ENCODE data around the gene NFIA.

Gene NFIA

DNA sequence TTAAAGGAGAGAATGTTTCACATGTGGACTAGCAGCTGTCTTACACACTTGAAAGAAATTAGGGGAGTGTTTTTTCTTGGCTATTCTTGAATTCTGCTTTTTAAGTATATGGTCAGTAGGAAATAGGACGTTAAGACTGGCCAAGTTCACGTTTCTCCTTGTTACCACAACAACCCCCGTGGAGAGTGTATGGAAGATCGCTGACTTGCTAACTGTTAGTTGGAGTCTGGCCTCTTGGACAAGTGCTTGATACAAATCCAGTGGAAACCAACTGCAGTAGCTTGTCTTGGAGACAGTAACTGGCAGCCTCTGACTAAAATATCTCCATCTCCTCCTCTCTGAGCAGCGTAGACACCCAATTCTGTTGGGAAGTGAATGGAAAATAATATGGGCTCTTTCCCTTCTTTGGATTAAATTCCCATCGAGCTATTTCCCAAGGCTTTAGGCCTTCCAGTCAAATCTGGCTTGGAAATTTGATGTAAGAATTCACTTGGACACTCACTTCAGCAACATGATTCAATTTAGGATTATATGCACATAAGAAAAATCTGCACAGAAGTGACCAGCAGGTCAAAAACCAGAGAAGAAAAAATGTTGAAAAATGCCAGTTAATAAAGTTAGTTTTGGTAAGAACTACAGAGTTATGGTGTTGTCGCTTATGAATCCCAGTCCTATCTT lies 3.6 kb upstream of the NFIA start:
- peak overlapping the region in 1 of 2 experiments; percentile 85 for H3K4me3 ChIP-seq (ENCODE audit: insufficient read depth in 1 of 2, low read depth in 1 of 2, low read length in 2 of 2)
- no peaks in the 10 kb centered on the region for H3K27me3 ChIP-seq (ENCODE audit: control insufficient read depth in 1 of 2, insufficient read depth in 1 of 2, low read length in 2 of 2)
- H3K14ac ChIP-seq (ENCODE audit: low read length in 2 of 2), result no peak overlapping the region
- no peak overlapping the region for H2AFZ ChIP-seq (ENCODE audit: low read depth, low read length)
- H3K9me3 ChIP-seq (ENCODE audit: control insufficient read depth, low read length), result no peaks in the 10 kb centered on the region
- H3K4me2 ChIP-seq (ENCODE audit: low read length, poor library complexity, severe bottlenecking), result no peak overlapping the region
- H2BK5ac ChIP-seq (ENCODE audit: low read depth, low read length, poor library complexity, severe bottlenecking), result no peak overlapping the region
- no peak overlapping the region for H2AK5ac ChIP-seq (ENCODE audit: low read length, severe bottlenecking)
- peak overlapping the region; percentile 96 for H3K9ac ChIP-seq (ENCODE audit: low read length)
- 19% methylated on average over 4 of the region's 7 CpGs for WGBS
- no peak overlapping the region for H2BK12ac ChIP-seq (ENCODE audit: low read length in 2 of 2)
- no peak overlapping the region for H3K4ac ChIP-seq (ENCODE audit: low read depth in 1 of 2, low read length in 2 of 2)
- H3K23ac ChIP-seq (ENCODE audit: low read length in 2 of 2), result no peak overlapping the region
- H3K27ac ChIP-seq (ENCODE audit: low read length, poor library complexity, severe bottlenecking), result peak overlapping the region; percentile 69
- no peak overlapping the region for H3K18ac ChIP-seq (ENCODE audit: low read depth in 1 of 2, low read length in 2 of 2)
- no peak overlapping the region for H4K91ac ChIP-seq (ENCODE audit: low read length)
- peak; percentile 54 for DNase-seq
- no peaks in the 10 kb centered on the region for H3K36me3 ChIP-seq (ENCODE audit: control insufficient read depth in 1 of 2, insufficient read depth in 2 of 2, low read depth in 1 of 2, low read length in 2 of 2)
- H3K4me1 ChIP-seq (ENCODE audit: control insufficient read depth, insufficient read depth, low read depth, low read length), result no peaks in the 10 kb centered on the region
- H4K8ac ChIP-seq (ENCODE audit: low read length), result no peak overlapping the region
- H2BK120ac ChIP-seq (ENCODE audit: low read depth, low read length), result peak overlapping the region; percentile 15
- H3K79me1 ChIP-seq (replicated peaks; ENCODE audit: low read length, poor library complexity, severe bottlenecking), result peaks cover 4% of the 10 kb centered on the region
- peak overlapping the region; percentile 68 for H2BK15ac ChIP-seq (ENCODE audit: low read depth, poor library complexity, severe bottlenecking)

DNA sequence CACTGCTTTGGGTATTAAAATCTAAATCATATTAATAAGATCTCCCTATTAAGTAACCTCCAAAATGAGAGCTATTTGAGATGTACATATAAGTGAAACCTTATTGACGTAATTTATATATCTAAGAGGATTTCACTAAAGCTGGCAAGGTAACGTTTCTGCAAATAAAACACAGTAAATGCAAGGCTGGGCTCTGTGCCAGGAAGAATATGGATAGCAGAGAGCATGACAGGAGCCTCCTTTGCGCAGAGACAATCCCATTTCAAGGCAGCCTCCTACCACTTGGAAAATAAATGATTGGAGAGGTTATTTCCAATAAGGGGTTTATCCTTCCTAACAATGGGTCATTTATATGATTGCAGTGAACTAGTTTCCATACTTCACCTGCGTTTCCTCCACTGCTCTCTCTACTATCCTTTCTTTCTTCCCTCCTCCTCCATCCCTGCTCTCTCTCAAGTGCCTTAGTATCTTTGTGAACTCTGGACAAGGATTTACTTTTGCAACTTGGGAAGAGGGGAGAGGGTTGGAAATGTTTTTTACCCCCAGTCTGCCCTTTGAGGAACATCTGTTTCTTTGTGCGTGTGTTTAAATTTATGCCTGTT lies 3.0 kb upstream of the NFIA start:
- Histone ChIP-seq H3K4ac (ENCODE audit: low read depth in 1 of 2, low read length in 2 of 2) (no peak overlapping the region), H2BK15ac (ENCODE audit: low read depth, poor library complexity, severe bottlenecking) (no peak overlapping the region), H3K79me1 (replicated peaks; ENCODE audit: low read length, poor library complexity, severe bottlenecking) (peaks cover 4% of the 10 kb centered on the region), H3K9me3 (ENCODE audit: control insufficient read depth, low read length) (no peaks in the 10 kb centered on the region), H3K14ac (ENCODE audit: low read length in 2 of 2) (no peak overlapping the region), H4K8ac (ENCODE audit: low read length) (no peak overlapping the region), H3K23ac (ENCODE audit: low read length in 2 of 2) (no peak overlapping the region), H2BK5ac (ENCODE audit: low read depth, low read length, poor library complexity, severe bottlenecking) (no peak overlapping the region), H2BK12ac (ENCODE audit: low read length in 2 of 2) (no peak overlapping the region), H3K27ac (ENCODE audit: low read length, poor library complexity, severe bottlenecking) (no peak overlapping the region), H3K27me3 (ENCODE audit: control insufficient read depth in 1 of 2, insufficient read depth in 1 of 2, low read length in 2 of 2) (no peaks in the 10 kb centered on the region), H3K36me3 (ENCODE audit: control insufficient read depth in 1 of 2, insufficient read depth in 2 of 2, low read depth in 1 of 2, low read length in 2 of 2) (no peaks in the 10 kb centered on the region), H2AK5ac (ENCODE audit: low read length, severe bottlenecking) (no peak overlapping the region), H3K18ac (ENCODE audit: low read depth in 1 of 2, low read length in 2 of 2) (no peak overlapping the region), H3K4me2 (ENCODE audit: low read length, poor library complexity, severe bottlenecking) (peak overlapping the region; percentile 59), H2BK120ac (ENCODE audit: low read depth, low read length) (no peak overlapping the region), H3K9ac (ENCODE audit: low read length) (peak overlapping the region; percentile 96), H4K91ac (ENCODE audit: low read length) (no peak overlapping the region), H3K4me3 (ENCODE audit: insufficient read depth in 1 of 2, low read depth in 1 of 2, low read length in 2 of 2) (peak overlapping the region in 1 of 2 experiments; percentile 86), H3K4me1 (ENCODE audit: control insufficient read depth, insufficient read depth, low read depth, low read length) (no peaks in the 10 kb centered on the region), H2AFZ (ENCODE audit: low read depth, low read length) (no peak overlapping the region)
- WGBS, result 18% methylated on average over 2 of the region's 5 CpGs
- peak; percentile 27 for DNase-seq

GRCh38 chr1:61079898-61080336 lies 2.4 kb upstream of the NFIA start:
- Histone ChIP-seq H2AK5ac (ENCODE audit: low read length, severe bottlenecking) (no peak overlapping the region), H3K4me3 (ENCODE audit: insufficient read depth in 1 of 2, low read depth in 1 of 2, low read length in 2 of 2) (peak overlapping the region in 1 of 2 experiments; percentile 86), H3K18ac (ENCODE audit: low read depth in 1 of 2, low read length in 2 of 2) (no peak overlapping the region), H3K23ac (ENCODE audit: low read length in 2 of 2) (no peak overlapping the region), H2AFZ (ENCODE audit: low read depth, low read length) (no peak overlapping the region), H3K79me1 (replicated peaks; ENCODE audit: low read length, poor library complexity, severe bottlenecking) (peaks cover 4% of the 10 kb centered on the region), H3K4me2 (ENCODE audit: low read length, poor library complexity, severe bottlenecking) (peak overlapping the region; percentile 59), H2BK120ac (ENCODE audit: low read depth, low read length) (no peak overlapping the region), H3K27ac (ENCODE audit: low read length, poor library complexity, severe bottlenecking) (no peak overlapping the region), H3K14ac (ENCODE audit: low read length in 2 of 2) (no peak overlapping the region), H3K9me3 (ENCODE audit: control insufficient read depth, low read length) (no peaks in the 10 kb centered on the region), H3K4ac (ENCODE audit: low read depth in 1 of 2, low read length in 2 of 2) (no peak overlapping the region), H4K91ac (ENCODE audit: low read length) (no peak overlapping the region), H3K4me1 (ENCODE audit: control insufficient read depth, insufficient read depth, low read depth, low read length) (no peaks in the 10 kb centered on the region), H4K8ac (ENCODE audit: low read length) (no peak overlapping the region), H3K27me3 (ENCODE audit: control insufficient read depth in 1 of 2, insufficient read depth in 1 of 2, low read length in 2 of 2) (no peaks in the 10 kb centered on the region), H3K36me3 (ENCODE audit: control insufficient read depth in 1 of 2, insufficient read depth in 2 of 2, low read depth in 1 of 2, low read length in 2 of 2) (no peaks in the 10 kb centered on the region), H2BK12ac (ENCODE audit: low read length in 2 of 2) (no peak overlapping the region), H2BK5ac (ENCODE audit: low read depth, low read length, poor library complexity, severe bottlenecking) (no peak overlapping the region), H3K9ac (ENCODE audit: low read length) (peak overlapping the region; percentile 96), H2BK15ac (ENCODE audit: low read depth, poor library complexity, severe bottlenecking) (no peak overlapping the region)
- WGBS, result 0% methylated on average over 13 of the region's 14 CpGs
- DNase-seq, result peak; percentile 80

- H2AFZ ChIP-seq (ENCODE audit: low read depth, low read length), result no peak overlapping the region
- no peak overlapping the region for H4K91ac ChIP-seq (ENCODE audit: low read length)
- H3K9me3 ChIP-seq (ENCODE audit: control insufficient read depth, low read length), result no peaks in the 10 kb centered on the region
- H3K14ac ChIP-seq (ENCODE audit: low read length in 2 of 2), result no peak overlapping the region
- no peaks in the 10 kb centered on the region for H3K36me3 ChIP-seq (ENCODE audit: control insufficient read depth in 1 of 2, insufficient read depth in 2 of 2, low read depth in 1 of 2, low read length in 2 of 2)
- H2AK5ac ChIP-seq (ENCODE audit: low read length, severe bottlenecking), result peak overlapping the region; percentile 73
- H3K4me1 ChIP-seq (ENCODE audit: control insufficient read depth, insufficient read depth, low read depth, low read length), result no peaks in the 10 kb centered on the region
- no peak overlapping the region for H2BK15ac ChIP-seq (ENCODE audit: low read depth, poor library complexity, severe bottlenecking)
- no peak overlapping the region for H2BK5ac ChIP-seq (ENCODE audit: low read depth, low read length, poor library complexity, severe bottlenecking)
- peak overlapping the region in 1 of 2 experiments; percentile 21 for H3K18ac ChIP-seq (ENCODE audit: low read depth in 1 of 2, low read length in 2 of 2)
- peak overlapping the region; percentile 96 for H3K9ac ChIP-seq (ENCODE audit: low read length)
- peak overlapping the region; percentile 4 for H3K4me2 ChIP-seq (ENCODE audit: low read length, poor library complexity, severe bottlenecking)
- 5% methylated on average over 5 of the region's 7 CpGs for WGBS
- peak overlapping the region in 1 of 2 experiments; percentile 86 for H3K4me3 ChIP-seq (ENCODE audit: insufficient read depth in 1 of 2, low read depth in 1 of 2, low read length in 2 of 2)
- no peak overlapping the region for H3K23ac ChIP-seq (ENCODE audit: low read length in 2 of 2)
- H2BK120ac ChIP-seq (ENCODE audit: low read depth, low read length), result no peak overlapping the region
- no peak overlapping the region for H4K8ac ChIP-seq (ENCODE audit: low read length)
- peak overlapping the region in 1 of 2 experiments; percentile 83 for H2BK12ac ChIP-seq (ENCODE audit: low read length in 2 of 2)
- no peak overlapping the region for H3K27ac ChIP-seq (ENCODE audit: low read length, poor library complexity, severe bottlenecking)
- DNase-seq, result peak; percentile 11
- peaks cover 4% of the 10 kb centered on the region for H3K79me1 ChIP-seq (replicated peaks; ENCODE audit: low read length, poor library complexity, severe bottlenecking)
- no peak overlapping the region for H3K4ac ChIP-seq (ENCODE audit: low read depth in 1 of 2, low read length in 2 of 2)
- no peaks in the 10 kb centered on the region for H3K27me3 ChIP-seq (ENCODE audit: control insufficient read depth in 1 of 2, insufficient read depth in 1 of 2, low read length in 2 of 2)
Measured at GRCh38 chr1:61080413-61081143, 1.8 kb upstream of the NFIA start.

All from mesenchymal stem cell (in vitro differentiated cells and primary cell).